Measurements from ENCODE around the gene STOX1. TPM values are rescaled to one million over a fixed set of nuclear protein-coding genes. Genes with fewer than 3 reads are reported as not detected.

The STOX1 gene
- total RNA-seq, 1 donor from 2014 or later: 0.60 TPM

Other genes with a start within 250 kb of the STOX1 start
- 17.4 TPM for gene CCAR1, start 106.3 kb upstream of the STOX1 start, total RNA-seq
- 6.4 TPM for gene DDX50, start 73.8 kb downstream of the STOX1 start, total RNA-seq
- gene DDX21, start 128.6 kb downstream of the STOX1 start, total RNA-seq: 14.0 TPM
- 8.2 TPM for gene KIFBP, start 161.3 kb downstream of the STOX1 start, total RNA-seq

Measured in left lobe of liver (tissue), 1 donor.